KMS-11 (cell line): Measurements from ENCODE around the gene AFF3.
"Not testable (repeated sequence)": the region's sequence is repeated elsewhere in the genome, so short reads cannot be mapped to it uniquely, and the experiment has no call there.

Experiments used
- H2AFZ ChIP-seq: fragments of 200-600 bp; sonication (generic); 2 replicates; pipeline ENCODE4 v1.6.1; 2016; ENCODE audit warnings: antibody characterized with exemption, mixed run types, low read depth
- H3K27ac ChIP-seq: fragments of 200-600 bp; sonication (generic); 2 replicates; pipeline ENCODE4 v1.6.1; 2016; ENCODE audit warnings: mild to moderate bottlenecking, mixed run types
- H3K27me3 ChIP-seq: fragments of 200-600 bp; sonication (generic); 2 replicates; pipeline ENCODE4 v1.6.1; 2017; ENCODE audit warnings: mild to moderate bottlenecking, low read depth, mixed run types, moderate library complexity; ENCODE audit not compliant: insufficient read depth
- H3K36me3 ChIP-seq: fragments of 200-600 bp; sonication (generic); 2 replicates; pipeline ENCODE4 v1.6.1; 2017; ENCODE audit warnings: mild to moderate bottlenecking, mixed run types; ENCODE audit not compliant: insufficient read depth
- H3K4me1 ChIP-seq: fragments of 200-600 bp; sonication (generic); 2 replicates; pipeline ENCODE4 v1.6.1; 2016; ENCODE audit warnings: mild to moderate bottlenecking, low read depth, mixed run types; ENCODE audit not compliant: poor library complexity, severe bottlenecking
- H3K4me2 ChIP-seq: fragments of 200-600 bp; sonication (generic); 2 replicates; pipeline ENCODE4 v1.7.0; 2016; ENCODE audit warnings: mild to moderate bottlenecking, mixed run types
- H3K4me3 ChIP-seq: fragments of 200-600 bp; sonication (generic); IDR thresholded peaks from 2 replicates; pipeline ENCODE4 v1.6.1; 2017; ENCODE audit warnings: low read depth, low read length, mixed read lengths; ENCODE audit not compliant: insufficient read depth
- H3K79me2 ChIP-seq: fragments of 200-600 bp; sonication (generic); 2 replicates; pipeline ENCODE4 v1.6.1; 2016; ENCODE audit warnings: low read depth, mixed run types; ENCODE audit not compliant: insufficient read depth
- H3K9ac ChIP-seq: fragments of 200-600 bp; sonication (generic); 2 replicates; pipeline ENCODE4 v1.6.1; 2016; ENCODE audit warnings: mild to moderate bottlenecking, mixed run types
- H4K20me1 ChIP-seq: fragments of 200-600 bp; sonication (generic); 2 replicates; pipeline ENCODE4 v1.6.1; 2016; ENCODE audit warnings: mild to moderate bottlenecking, mixed run types; ENCODE audit not compliant: insufficient read depth
- TF ChIP-seq, protein P1 (sequence below): fragments of 200-600 bp; sonication (generic); conservative IDR thresholded peaks from 2 replicates; pipeline ENCODE4 v1.6.1; 2017; ENCODE audit warnings: low read depth, mild to moderate bottlenecking, antibody characterized with exemption, low read length, moderate library complexity, mixed read lengths

The AFF3 gene

DNA sequence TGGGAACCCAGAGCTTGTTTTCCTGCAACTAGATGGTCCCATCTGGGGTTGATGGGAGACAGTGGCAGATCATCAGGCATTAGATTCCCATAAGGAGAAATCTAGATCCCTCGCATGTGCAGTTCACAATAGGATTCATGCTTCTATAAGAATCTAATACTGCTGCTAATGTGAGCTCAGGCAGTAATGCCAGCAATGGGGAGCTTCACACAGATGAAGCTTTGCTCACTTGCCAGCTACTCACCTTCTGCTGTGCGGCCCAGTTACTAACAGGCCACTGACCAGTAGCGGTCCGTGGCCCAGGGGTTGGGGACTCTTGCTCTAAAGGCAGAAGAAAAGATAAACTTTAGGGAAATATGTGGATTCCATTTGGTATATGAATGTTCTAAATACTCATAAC, 192.9 kb downstream of the AFF3 start:
- TF ChIP-seq, protein P1, sequence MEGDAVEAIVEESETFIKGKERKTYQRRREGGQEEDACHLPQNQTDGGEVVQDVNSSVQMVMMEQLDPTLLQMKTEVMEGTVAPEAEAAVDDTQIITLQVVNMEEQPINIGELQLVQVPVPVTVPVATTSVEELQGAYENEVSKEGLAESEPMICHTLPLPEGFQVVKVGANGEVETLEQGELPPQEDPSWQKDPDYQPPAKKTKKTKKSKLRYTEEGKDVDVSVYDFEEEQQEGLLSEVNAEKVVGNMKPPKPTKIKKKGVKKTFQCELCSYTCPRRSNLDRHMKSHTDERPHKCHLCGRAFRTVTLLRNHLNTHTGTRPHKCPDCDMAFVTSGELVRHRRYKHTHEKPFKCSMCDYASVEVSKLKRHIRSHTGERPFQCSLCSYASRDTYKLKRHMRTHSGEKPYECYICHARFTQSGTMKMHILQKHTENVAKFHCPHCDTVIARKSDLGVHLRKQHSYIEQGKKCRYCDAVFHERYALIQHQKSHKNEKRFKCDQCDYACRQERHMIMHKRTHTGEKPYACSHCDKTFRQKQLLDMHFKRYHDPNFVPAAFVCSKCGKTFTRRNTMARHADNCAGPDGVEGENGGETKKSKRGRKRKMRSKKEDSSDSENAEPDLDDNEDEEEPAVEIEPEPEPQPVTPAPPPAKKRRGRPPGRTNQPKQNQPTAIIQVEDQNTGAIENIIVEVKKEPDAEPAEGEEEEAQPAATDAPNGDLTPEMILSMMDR: no peak
- H3K36me3 ChIP-seq: no peaks in the 10 kb centered on the region
- H3K27me3 ChIP-seq: no peaks in the 10 kb centered on the region
- H3K27ac ChIP-seq: no peak overlapping the region
- no peak overlapping the region for H3K4me3 ChIP-seq
- H4K20me1 ChIP-seq: no peaks in the 10 kb centered on the region
- no peaks in the 10 kb centered on the region for H3K4me1 ChIP-seq
- H3K9ac ChIP-seq: no peak overlapping the region
- H2AFZ ChIP-seq: no peak overlapping the region
- H3K79me2 ChIP-seq: no peaks in the 10 kb centered on the region
- H3K4me2 ChIP-seq: no peak overlapping the region

DNA sequence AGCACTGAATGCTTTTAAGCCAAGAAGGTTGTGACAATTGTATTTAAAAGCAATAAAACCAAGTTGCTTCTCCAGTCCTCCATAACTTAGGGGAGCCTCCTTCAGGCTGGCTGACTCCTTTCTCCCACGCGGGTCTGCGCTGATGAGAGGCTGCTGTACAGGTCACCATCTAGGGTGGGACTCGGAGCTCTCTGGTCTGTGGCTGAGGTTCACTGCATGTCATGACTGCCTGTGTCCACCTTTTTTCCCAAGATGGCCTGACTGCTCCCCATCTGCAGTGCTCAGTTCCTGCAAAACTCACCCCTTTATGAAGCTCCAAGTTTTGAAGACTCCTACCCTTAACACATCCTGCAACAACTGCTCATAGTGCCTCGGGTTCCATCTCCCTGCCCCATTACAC, 194.4 kb downstream of the AFF3 start:
- Histone ChIP-seq H3K27me3 (no peaks in the 10 kb centered on the region), H3K4me3 (no peak overlapping the region), H3K9ac (no peak overlapping the region), H3K27ac (no peak overlapping the region), H4K20me1 (no peaks in the 10 kb centered on the region), H3K4me2 (no peak overlapping the region), H3K79me2 (no peaks in the 10 kb centered on the region), H3K36me3 (no peaks in the 10 kb centered on the region), H2AFZ (no peak overlapping the region), H3K4me1 (no peaks in the 10 kb centered on the region)
- TF ChIP-seq, protein P1: no peak

DNA sequence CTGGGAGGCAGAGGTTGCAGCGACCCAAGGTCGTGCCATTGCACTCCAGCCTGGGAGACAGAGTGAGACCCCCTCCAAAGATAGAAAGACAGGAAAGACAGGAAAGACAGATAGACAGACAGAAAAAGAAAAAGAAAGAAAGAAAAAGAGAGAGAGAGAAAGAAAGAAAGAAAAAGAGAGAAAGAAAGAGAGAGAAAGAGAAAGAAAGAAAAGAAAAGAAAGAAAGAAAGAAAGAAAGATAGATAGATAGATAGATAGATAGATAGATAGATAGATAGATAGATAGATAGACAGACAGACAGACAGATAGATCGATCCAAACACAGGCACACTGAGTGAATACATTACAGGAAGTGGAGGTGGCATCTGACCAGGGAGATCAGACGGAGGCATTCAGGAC, 195.0 kb downstream of the AFF3 start:
- H3K36me3 ChIP-seq, H3K79me2 ChIP-seq, H3K4me2 ChIP-seq, H4K20me1 ChIP-seq, H3K27ac ChIP-seq, H3K4me3 ChIP-seq, H3K4me1 ChIP-seq, H3K9ac ChIP-seq, H2AFZ ChIP-seq, H3K27me3 ChIP-seq: not testable (repeated sequence)

DNA sequence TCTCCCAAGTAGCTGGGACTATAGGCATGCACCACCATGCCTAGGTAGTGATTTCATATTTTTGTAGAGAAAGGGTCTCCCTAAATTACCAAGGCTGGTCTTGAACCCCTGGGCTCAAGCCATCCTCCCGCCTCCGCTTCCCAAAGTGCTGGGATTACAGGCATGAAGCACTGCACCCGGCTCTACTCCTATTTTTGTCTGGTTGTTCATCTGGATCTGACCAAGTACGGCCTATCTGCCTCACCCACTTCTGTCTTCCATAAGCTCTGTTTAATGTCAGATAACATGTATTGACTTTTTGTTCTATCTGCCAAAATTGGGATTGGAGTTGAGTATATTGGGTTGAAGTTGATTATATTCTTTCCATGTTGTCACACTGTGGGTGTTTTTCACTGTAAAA, 198.4 kb downstream of the AFF3 start:
- H3K79me2 ChIP-seq: no peaks in the 10 kb centered on the region
- TF ChIP-seq, protein P1: no peak
- no peaks in the 10 kb centered on the region for H3K4me1 ChIP-seq
- no peak overlapping the region for H3K27ac ChIP-seq
- no peaks in the 10 kb centered on the region for H3K27me3 ChIP-seq
- H3K9ac ChIP-seq: no peak overlapping the region
- H3K4me2 ChIP-seq: no peak overlapping the region
- H2AFZ ChIP-seq: no peak overlapping the region
- no peaks in the 10 kb centered on the region for H3K36me3 ChIP-seq
- H3K4me3 ChIP-seq: no peak overlapping the region
- no peaks in the 10 kb centered on the region for H4K20me1 ChIP-seq

DNA sequence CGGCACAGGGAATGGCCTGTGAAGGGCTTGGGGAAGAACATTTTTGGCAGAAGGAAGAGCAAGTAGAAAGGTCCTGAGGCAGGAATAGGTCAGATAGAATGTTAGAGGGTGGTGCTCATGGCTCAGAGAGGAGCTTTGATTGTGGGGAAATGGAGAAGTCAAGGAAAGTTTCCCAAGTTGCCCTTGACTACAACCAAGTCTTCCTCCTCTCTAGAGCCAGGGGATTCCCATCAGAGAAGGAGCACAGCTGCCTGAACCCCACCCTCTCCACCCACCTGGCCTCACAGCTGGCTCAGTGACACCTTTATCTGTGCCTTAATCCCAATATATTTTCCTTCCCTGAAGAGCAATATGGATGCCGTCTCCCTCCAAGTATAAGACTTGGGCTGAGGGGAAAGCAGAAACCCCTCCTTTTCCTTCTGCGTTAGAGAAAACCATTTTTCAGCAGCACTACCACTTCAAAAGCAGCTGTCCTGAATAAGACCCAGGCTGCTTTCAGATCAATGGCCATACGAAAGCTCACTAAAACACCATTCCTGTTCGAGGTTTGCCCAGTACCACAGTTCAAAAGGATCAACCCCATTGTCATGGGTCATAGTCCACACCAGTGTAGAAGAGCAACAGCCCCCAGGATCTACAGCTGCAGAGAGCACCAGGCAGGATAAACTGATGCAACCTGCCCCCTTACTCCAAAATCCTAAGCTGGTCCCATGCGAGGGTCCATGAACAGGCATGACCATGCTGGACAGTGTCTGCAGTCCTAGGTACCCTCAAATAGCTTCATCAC, 199.6 kb downstream of the AFF3 start:
- TF ChIP-seq, protein P1: no peak
- Histone ChIP-seq H3K4me3 (no peak overlapping the region), H2AFZ (no peak overlapping the region), H3K27me3 (no peaks in the 10 kb centered on the region), H4K20me1 (no peaks in the 10 kb centered on the region), H3K36me3 (no peaks in the 10 kb centered on the region), H3K27ac (no peak overlapping the region), H3K4me1 (no peaks in the 10 kb centered on the region), H3K79me2 (no peaks in the 10 kb centered on the region), H3K4me2 (no peak overlapping the region), H3K9ac (no peak overlapping the region)
